Stimulated activated CD4-positive, alpha-beta T cell treated with anti-CD3 and anti-CD28 coated beads, TNF-alpha, amount 100 ng/mL, for 24 hours (primary cell): ENCODE measurements around the gene DLGAP1.
"Not testable (repeated sequence)": the region's sequence is repeated elsewhere in the genome, so short reads cannot be mapped to it uniquely, and the experiment has no call there.

Experiments
- DNase-seq, 3 experiments: peaks; one replicate each; pipeline ENCODE4 v3.0.0-alpha.2; 2020; ENCODE audit warnings: low read depth in 3 of 3

Gene DLGAP1

DNA sequence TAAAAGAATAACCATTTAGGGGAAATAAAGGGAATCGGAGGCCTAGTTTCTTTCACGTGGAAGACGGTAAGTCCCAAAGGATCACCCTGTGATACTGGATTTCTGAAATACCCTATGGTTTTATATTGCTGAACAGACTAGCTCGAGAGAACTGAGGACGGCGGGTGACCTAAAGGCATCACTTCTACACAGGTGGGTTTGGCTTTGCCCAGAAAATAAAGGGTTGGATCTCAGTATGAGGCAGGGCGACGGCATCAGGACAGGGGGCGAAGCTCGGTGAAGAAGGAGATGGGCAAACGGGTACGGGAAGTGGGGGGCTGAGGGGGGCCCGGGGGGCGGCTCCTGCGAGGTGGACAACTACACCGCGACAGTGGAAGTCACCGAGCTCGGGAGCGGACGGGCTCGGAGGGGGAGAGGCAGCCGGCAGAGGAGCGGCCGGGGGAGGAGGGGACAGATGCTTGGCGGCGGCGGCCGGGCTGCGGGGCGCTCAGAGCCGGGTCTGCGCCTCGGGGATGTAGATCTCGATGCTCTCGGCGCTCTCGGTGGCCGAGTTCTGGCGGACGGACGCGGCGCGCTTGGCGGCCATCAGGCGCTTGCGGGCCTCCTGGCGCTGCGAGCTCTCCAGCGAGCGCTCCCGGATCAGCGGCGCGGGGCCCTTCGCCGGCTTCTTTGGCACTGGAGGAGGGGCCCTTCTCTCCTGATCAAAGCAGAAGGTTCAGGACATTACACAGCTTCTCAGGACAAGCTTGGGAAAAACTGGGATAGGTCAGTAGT is 956.2 kb downstream of the DLGAP1 start:
- DNase-seq, result peak in 1 of 3 experiments; percentile 5

GRCh38 chr18:3495691-3496430 is 959.2 kb downstream of the DLGAP1 start:
- DNase-seq, result no peak

- no peak for DNase-seq
Observed at GRCh38 chr18:3494569-3494968, 960.5 kb downstream of the DLGAP1 start.

DNA sequence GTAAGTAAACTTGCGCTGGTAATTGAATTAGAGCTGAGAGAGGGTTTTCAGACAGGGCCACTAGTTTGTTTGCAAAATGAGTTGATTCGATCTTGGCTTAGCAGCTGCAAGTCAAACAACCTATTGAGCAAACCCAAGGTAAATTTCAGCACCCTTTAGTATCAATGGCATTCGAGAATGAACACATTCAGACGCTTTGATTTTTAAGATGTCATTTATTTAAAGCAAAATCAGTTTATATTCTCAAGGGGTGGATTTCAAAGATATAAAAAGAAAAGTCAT is 960.9 kb downstream of the DLGAP1 start:
- no peak for DNase-seq

- no peak for DNase-seq
Observed at GRCh38 chr18:3493501-3494244, 961.4 kb downstream of the DLGAP1 start.

DNA sequence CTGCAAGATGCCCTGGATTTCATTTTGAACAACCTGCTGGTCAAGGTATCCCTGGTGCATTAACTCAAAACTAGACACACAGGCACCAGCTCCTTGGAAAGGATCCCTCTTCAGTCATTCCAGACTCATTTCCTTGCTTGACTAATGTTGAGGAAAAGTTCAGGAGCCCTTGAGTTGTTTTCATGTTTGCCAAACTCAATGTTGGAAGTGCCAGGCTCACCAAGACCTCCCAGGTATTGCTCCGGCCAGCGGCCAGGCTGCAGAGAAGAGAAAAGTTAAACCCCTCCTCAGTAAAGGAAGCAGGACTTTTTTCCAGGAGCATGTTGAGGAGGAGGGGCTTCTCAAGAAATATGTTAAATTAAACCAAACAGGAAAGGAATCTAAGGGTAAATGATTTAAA is 962.4 kb downstream of the DLGAP1 start:
- no peak for DNase-seq

GRCh38 chr18:3491981-3492555 is 963.0 kb downstream of the DLGAP1 start:
- DNase-seq, result no peak

DNA sequence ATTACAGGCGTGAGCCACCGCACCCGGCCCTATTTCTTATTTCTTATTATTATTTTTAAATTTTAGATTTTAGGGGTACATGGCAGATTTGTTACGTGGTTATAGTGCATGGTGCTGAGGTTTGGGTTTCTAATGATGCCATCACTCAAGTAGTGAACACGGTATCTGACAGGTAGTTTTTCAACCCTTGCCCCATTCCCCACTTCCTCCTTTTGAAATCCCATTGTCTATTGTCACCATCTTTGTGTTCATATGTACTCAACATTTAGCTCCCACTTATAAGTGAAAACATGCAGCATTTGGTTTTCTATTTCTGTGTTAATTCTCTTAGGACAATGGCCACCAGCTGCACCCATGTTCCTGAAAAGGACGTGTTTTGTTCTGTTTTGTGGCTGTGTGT is 965.6 kb downstream of the DLGAP1 start:
- no peak for DNase-seq

DNA sequence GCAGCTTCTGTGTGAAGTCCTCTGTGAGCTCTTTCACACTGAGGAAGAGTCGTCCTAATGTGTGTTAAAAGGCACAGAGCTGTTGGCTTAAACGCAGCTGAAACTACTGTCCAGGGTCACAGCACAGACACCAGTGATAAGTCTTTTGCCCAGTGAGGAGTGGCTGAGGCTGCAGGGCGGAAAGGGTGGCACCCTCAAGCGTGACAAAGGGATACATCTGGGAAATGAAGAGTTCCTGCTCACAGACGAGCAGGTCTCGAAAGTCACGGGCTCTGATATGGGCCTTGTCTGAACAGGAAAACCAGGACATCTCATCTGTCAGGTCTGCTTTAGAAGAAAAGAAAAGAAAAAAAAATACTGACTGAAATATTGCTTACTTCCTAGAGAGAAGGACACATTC is 968.6 kb downstream of the DLGAP1 start:
- no peak for DNase-seq

DNA sequence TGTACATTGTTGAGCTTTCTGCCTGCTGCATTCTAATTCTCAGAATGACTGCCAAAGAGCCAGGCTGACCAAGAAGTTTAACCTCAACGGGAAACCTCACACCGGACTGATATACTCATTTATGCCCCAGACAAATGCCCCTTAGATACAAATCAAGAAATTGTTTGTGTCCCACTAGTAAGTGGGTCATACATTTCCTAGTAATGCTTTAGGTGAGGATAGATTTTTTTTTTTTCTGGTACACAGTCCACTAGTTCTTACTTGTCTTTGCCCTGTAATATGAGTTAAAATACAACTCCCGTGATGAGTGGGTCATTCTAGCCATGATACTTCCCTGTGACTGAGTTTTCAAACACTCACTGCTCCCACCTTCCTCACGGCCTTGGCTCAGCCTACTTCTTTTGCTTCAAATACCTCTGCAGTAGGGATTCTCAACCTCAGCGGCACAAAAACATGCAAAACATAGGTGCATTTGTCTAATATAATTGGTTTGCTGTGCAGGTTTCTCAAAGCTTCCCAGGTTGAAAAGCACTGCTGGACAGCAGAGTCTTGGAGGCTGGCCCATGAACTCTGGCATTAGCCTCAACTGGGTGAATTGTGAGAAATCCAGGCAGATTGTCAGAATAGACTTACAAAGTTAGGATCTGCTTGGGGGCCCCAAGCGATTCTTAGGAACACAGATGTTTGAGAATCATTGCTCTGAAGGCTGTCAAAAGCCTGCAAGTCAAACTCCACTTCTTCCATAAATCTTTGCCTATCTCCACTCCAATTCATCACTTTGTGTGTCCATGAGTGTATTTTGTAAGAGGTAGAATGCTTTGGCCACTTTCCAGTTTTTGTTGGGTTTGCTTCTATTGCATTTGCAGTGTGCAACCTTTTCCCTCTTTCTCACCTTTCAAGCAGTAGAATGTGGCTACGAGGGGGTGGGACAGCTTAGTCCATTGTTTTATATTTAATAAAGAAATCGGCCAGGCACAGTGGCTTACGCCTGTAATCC is 969.7 kb downstream of the DLGAP1 start:
- no peak for DNase-seq

DNA sequence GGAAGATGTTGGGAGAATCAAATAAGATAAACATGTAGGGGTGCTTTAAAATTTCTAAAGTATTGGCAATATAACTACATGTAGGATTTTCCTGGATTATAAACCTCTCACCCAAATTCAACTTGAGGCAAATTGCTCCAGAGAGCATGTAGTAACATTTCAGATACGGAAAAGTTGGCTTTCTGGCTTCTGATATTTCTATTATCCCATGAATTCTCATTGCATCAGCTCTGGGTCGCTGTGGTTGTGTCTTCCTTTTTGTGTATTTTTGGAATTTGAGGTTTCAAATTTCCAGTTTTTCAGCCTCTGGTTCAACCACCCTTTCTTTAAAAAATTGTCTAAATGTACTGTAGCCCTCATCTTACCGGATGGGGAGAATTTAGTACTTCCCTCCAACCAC is 972.8 kb downstream of the DLGAP1 start:
- no peak for DNase-seq

- DNase-seq, result no peak
Observed at GRCh38 chr18:3481696-3482210, 973.4 kb downstream of the DLGAP1 start.

DNA sequence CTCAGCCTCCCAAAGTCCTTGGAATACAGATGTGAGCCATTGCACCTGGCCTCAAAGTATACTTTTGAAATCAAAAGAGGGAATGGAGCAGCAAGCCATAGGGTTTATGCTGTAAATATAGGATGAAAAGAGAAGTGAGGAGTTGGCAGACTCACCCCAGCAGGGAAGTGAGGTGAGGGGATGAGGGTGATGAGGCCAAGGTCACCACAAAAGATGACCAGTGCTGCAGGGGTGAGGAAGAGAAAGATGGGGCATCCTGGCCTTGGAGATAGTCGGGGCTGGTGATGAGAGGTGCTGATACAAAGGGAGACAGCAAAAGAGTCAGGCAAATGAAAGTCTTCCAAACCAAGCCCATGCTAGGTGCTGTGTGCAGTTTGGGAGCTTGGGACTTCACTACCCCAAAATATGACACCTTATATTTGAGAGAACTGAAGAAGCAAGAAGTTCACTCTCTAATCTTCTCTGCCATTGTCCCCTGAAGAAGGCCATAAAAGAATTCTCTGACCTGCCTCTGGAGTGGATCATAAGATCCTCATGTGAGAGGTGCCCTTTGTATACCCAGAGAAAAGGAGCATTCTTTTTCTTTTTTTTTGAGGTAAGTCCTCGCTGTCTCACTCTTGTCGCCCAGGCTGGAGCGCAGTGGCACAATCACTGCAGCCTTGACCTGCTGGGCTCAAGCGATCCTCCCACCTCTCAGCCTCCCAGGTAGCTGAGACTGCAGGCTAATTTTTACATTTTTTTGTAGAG is 974.1 kb downstream of the DLGAP1 start:
- DNase-seq, result no peak

GRCh38 chr18:3479978-3480509 is 975.1 kb downstream of the DLGAP1 start:
- no peak for DNase-seq

DNA sequence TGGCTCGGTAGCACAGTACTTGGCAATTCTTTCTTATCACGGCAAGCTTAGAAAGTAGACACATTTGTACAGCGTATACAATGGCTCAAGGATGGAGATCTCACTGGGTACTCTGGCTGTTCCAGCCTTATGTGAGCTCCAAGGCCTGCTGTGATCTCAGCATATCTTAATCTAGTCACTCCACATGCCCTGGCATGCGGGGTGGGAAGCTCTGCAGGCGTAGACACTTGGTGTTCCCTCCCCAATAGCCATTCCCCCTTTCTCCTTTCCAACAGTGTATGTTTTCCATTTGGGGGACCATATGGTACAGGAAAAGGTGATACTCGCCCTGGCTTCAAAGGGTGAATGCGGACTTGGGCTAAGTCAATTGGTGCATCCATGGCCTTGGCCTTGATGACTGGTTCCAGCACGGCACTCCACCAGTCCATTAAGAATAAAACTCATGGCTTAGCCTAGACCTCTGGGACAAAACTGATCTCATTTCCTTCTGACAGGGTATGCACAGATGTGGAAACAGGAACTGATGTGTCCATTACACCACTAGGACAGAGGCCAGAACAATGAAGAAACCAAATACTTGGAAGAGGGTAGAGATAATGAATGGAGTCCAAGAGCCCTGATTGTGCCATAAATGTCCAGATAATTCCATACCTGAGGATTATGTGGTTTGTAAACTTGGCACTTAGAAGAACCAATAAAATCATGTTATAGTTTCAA is 976.7 kb downstream of the DLGAP1 start:
- no peak for DNase-seq

DNA sequence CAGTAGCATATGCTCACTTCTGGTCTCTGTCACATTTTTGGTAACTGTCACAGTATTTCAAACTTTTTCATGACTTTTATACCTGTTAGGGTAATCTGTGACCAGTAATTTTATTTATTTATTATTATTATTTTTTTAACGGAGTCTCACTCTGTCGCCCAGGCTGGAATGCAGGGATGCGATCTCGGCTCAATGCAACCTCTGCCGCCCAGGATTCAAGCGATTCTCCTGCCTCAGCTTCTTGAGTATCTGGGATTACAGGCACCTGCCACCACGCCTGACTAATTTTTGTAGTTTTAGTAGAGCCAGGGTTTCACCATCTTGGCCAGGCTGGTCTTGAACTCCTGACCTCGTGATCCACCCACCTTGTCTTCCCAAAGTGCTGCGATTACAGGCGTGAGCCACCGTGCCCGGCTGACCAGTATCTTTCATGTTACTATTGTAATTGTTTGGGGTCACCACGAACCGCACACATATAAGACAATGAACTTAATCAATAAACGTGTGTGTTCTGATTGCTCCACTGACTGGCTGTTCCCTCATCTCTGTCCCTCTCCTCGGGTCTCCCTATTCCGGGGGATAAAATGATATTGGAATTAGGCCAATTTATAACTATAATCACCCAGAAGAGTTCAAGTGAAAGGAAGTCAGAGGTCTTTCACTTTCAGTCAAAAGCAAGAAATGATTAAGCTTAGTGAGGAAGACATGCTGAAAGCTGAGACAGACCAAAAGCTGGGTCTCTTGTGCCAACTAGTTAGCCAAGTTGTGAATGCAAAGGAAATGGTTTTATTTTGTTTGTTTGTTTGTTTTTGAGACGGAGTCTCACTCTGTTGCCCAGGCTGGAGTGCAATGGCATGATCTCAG is 982.2 kb downstream of the DLGAP1 start:
- no peak for DNase-seq

- not testable (repeated sequence) for DNase-seq
Observed at GRCh38 chr18:3472121-3472520, 983.0 kb downstream of the DLGAP1 start.

GRCh38 chr18:3471141-3471648 is 983.9 kb downstream of the DLGAP1 start:
- no peak for DNase-seq
